ENCODE measurements around the gene INS.
A peak's percentile ranks its signal among the peaks of the same experiment; 100 is the strongest.
"Not testable (repeated sequence)": the region's sequence is repeated elsewhere in the genome, so short reads cannot be mapped to it uniquely, and the experiment has no call there.

The INS gene

GRCh38 chr11:2180789-2181370 is 19.9 kb upstream of the INS start:
- DNase-seq: no peak

DNA sequence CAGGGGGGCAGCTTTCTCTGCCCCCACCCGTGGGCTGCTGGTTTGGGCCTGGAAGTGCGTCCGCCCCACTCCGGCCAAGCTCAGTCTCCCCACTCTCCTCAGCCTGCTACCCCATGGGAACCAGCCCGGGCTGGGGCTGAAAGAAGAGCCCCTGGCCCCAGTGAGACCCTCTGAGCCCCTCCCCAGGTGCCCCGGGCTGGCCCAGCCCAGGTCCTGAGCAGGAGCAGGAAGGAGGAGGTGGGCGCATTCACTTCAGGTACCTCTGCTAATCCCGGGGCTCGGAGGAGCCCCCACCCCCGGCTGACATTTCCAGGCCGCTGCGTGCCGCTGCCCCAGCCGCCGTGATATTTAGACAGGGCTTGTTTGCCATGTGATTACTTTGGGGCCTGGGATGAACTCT is 19.3 kb upstream of the INS start:
- no peak for DNase-seq

- DNase-seq: no peak
Observed at GRCh38 chr11:2179516-2179915, 18.5 kb upstream of the INS start.

GRCh38 chr11:2178906-2179494 is 18.0 kb upstream of the INS start:
- DNase-seq: no peak

DNA sequence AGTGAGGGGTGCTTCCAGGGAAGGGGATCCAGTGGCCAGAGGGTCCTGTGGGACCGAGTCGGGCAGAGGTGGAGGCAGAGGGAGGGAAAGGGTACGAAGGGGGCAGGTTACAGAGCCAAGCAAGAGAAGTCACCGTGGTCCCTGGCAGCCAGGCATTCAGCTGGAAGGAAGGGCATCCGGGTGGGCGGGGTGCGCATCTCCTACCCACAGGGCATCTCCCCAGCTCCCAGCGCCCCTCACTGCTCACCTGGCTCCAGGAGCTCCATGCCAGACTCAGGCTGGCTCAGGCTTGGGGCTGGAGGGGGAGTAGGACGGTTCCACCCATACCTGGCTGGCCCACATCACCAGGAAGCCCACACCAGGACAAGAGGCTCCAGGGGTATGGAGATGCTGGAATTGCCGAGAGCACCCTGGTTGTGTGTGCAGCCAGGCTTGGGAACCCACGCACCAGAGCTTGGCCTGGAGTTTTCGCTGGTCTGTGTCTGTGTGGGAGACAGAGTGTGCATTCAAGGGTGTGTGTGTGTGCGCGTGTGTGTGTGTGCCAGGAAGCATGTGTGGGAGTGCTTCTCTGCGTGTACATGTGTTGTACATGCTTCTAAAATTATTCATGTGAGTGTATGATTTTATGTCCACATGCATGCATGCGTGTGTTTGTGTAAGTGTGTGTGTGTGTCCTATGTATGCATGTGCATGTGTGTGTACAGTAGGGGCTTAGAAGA is 17.2 kb upstream of the INS start:
- DNase-seq: not testable (repeated sequence)

- DNase-seq: no peak
Observed at GRCh38 chr11:2177076-2177475, 16.1 kb upstream of the INS start.

- DNase-seq: no peak
Observed at GRCh38 chr11:2176389-2176900, 15.4 kb upstream of the INS start.

GRCh38 chr11:2175659-2176058 is 14.7 kb upstream of the INS start:
- DNase-seq: no peak

GRCh38 chr11:2174361-2174760 is 13.4 kb upstream of the INS start:
- DNase-seq: no peak

- no peak for DNase-seq
Observed at GRCh38 chr11:2173761-2174160, 12.8 kb upstream of the INS start.

GRCh38 chr11:2173150-2173693 is 12.2 kb upstream of the INS start:
- no peak for DNase-seq

GRCh38 chr11:2172676-2173075 is 11.7 kb upstream of the INS start:
- no peak for DNase-seq

GRCh38 chr11:2171591-2172003 is 10.6 kb upstream of the INS start, which contains the start of gene TH:
TH (minus strand) TSS chr11:2171815; CDS start chr11:2171786, 29 bp downstream.
- DNase-seq: no peak

- peak; percentile 42 for DNase-seq
Observed at GRCh38 chr11:2169626-2170570, 8.9 kb upstream of the INS start.

- peak; percentile 47 for DNase-seq
Observed at GRCh38 chr11:2169005-2169378, 8.0 kb upstream of the INS start.

DNA sequence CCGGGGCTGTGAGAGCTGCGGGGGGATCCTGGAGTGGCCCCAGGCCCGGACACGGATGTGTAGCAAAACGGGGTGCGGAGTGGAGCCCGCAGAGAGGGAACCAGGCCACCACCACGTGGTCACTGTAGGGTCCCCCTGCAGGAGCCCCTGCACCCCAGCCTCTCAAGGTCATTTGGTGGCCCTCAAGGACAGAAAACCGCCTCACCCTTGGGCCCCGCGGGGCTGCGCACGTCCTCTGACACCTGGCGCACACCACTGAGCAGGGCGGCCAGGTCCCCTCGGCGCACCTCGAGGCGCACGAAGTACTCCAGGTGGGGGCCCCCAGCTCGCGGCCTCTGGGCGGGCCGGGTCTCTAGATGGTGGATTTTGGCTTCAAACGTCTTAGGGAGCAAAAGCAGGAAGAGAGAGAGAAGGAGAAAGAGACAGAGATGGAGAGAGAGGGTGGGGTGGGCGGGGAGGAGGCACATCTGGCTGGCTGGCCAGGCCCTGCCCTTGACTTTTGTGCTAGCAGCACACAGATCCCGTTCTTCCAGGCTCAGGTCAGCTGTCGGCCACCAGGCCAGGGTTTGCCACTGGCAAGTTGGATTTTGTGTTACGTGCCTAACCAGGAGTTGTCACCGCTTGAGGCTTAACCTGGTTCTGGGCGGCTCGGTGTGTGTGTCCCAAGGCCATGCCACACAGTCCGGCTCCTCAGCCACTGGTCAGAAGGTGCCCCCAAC is 7.4 kb upstream of the INS start:
- peak; percentile 44 for DNase-seq

DNA sequence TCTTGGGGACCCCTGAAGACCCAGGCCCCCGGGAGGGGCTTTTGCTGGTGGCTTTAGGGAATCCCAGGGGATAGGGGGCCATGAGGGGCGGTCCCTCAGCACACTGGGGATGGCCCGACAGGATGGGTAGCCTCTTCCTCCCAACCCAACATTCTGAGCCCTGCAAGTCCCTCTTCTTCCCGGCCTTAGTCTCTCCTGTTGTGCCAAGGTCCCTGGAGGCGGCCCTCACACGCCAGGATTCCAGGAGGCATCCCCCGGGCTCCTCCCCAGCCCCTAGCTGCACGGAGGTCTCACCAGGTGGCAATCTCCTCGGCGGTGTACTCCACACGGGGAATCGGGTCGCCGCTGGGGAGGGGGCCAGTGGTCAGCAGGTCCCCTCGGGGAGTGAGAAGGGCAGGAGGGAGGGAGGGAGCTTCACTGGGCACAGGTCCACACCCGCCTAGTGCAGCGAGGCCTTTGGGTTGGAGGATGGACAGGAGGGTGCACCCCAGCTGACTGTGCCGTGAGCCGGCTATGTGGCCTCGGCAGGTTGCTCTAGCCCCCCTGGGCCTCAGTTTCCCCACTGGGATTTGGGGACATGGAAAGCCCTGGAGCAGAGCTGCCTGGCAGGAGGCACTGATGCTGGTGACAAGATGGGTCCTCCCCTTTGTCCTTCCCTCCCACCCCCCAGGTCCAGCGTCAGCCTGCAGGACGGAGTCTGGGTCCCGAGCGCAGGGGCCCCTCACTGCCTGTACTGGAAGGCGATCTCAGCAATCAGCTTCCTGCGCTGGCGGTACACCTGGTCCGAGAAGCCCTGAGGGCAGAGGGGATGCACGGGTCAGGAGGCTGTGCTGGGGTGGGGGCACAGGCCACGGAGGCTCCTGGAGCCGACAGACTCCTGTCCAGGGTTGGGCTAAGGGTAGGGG is 6.4 kb upstream of the INS start:
- no peak for DNase-seq

- DNase-seq: peak; percentile 77
Observed at GRCh38 chr11:2166091-2166851, 5.3 kb upstream of the INS start.

DNA sequence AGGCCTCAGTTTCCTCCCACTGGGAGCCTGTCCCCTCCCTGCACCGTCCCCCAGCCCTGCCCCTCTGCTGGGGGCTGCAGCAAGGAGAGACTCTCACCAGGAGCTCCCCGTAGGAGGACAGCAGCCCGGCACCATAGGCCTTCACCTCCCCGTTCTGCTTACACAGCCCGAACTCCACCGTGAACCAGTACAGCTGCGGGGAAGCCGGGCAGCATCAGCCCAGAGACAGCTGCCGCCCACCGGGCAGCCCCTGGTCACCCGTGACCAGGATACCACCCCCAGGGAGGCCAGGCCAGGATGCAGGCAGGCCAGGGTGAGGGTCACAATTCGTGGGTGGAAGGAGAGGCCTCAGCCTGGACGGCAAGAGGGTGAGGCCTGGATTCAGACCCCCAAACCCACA is 4.6 kb upstream of the INS start:
- DNase-seq: no peak

Data from DMS53 (cell line).